Stomach (tissue), 4 donors: Measurements from ENCODE around the gene DNAH10.

Source experiments
- EP300 ChIP-seq: sonication (generic); formaldehyde crosslinking; IDR thresholded peaks from one replicate; pipeline ENCODE4 v1.6.1; 2017; ENCODE audit warnings: antibody characterized with exemption
- POLR2A ChIP-seq, 4 donors: fragments of 450-650 bp; IDR thresholded peaks; one replicate each; pipeline ENCODE4 v1.6.1; 2016; ENCODE audit warnings: antibody characterized with exemption in 4 of 4, control low read depth in 2 of 4, mild to moderate bottlenecking in 1 of 4, moderate library complexity in 1 of 4
- POLR2AphosphoS5 ChIP-seq, 3 donors: sonication (generic); formaldehyde crosslinking; IDR thresholded peaks; one replicate each; pipeline ENCODE4 v1.6.1; 2016; ENCODE audit warnings: antibody characterized with exemption in 3 of 3
- TF ChIP-seq, protein P1 (sequence below), 7 experiments: fragments of 450-650 bp in 4 of 7; fragments of 200-600 bp in 3 of 7; sonication (generic) in 3 of 7; IDR thresholded peaks; one replicate each; pipeline ENCODE4 v1.5.1; 2016 to 2019; ENCODE audit warnings: antibody characterized with exemption in 7 of 7, control low read depth in 2 of 7, mild to moderate bottlenecking in 1 of 7

DNA sequence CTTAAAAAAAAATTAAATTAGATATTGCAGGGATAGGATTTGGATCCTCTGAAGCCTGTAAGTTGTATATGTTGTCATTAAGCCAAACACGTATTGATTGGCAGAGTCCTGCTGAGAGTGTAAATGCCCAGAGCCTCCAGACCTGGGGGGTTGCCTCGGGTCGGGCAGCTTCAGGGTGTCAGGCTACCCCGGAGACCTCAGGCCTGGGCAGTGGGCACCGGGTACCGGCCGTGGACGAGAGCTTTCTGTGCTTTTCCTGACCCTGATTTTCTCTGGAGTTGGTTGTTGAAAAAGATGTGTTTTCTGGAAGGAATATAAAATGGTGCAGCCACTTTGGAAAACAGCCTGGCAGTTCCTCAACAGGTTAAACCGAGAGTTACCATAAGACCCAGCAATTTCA lies 96.1 kb downstream of the DNAH10 start:
- TF ChIP-seq, protein P1, sequence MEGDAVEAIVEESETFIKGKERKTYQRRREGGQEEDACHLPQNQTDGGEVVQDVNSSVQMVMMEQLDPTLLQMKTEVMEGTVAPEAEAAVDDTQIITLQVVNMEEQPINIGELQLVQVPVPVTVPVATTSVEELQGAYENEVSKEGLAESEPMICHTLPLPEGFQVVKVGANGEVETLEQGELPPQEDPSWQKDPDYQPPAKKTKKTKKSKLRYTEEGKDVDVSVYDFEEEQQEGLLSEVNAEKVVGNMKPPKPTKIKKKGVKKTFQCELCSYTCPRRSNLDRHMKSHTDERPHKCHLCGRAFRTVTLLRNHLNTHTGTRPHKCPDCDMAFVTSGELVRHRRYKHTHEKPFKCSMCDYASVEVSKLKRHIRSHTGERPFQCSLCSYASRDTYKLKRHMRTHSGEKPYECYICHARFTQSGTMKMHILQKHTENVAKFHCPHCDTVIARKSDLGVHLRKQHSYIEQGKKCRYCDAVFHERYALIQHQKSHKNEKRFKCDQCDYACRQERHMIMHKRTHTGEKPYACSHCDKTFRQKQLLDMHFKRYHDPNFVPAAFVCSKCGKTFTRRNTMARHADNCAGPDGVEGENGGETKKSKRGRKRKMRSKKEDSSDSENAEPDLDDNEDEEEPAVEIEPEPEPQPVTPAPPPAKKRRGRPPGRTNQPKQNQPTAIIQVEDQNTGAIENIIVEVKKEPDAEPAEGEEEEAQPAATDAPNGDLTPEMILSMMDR (IDR thresholded peaks at IDR 0.05) = no peak
- TF ChIP-seq POLR2AphosphoS5 (IDR thresholded peaks at IDR 0.05) (no peak), POLR2A (IDR thresholded peaks at IDR 0.05) (no peak), EP300 (no peak)
